PC-3 (cell line): ENCODE results near the gene SHOC1. TPM values are rescaled to one million over a fixed set of nuclear protein-coding genes. Genes with fewer than 3 reads are reported as not detected.
"Not testable (repeated sequence)": the region's sequence is repeated elsewhere in the genome, so short reads cannot be mapped to it uniquely, and the experiment has no call there.

Experiments used
- ATAC-seq: fragments of 200-7000 bp; cut with Tn5 transposase; 2 replicates; pipeline ENCODE4 v1.9.1; 2020; ENCODE audit warnings: mild to moderate bottlenecking, moderate library complexity
- BruUV-seq: library from RNA; stranded (reverse); fragments of 400-500 nt; replicated peaks from 2 replicates; lab custom pipeline; 2021; lab: Mats Ljungman, UMichigan
- CTCF ChIA-PET: fragments of 300-600 bp; sonication (Branson Sonifier 250); formaldehyde crosslinking; loops from one replicate; lab custom pipeline; 2022; ENCODE audit warnings: antibody characterized with exemption; lab: Charles Lee
- POLR2A ChIA-PET: fragments of 300-600 bp; sonication (Branson Sonifier 250); formaldehyde crosslinking; loops from one replicate; lab custom pipeline; 2022; ENCODE audit warnings: antibody characterized with exemption; ENCODE audit not compliant: unreplicated experiment; lab: Charles Lee
- DNase-seq: peaks from one replicate; pipeline ENCODE4 v3.0.0-alpha.2; 2015
- H2AFZ ChIP-seq: fragments of 300-600 bp; sonication (generic); 2 replicates; pipeline ENCODE4 v1.6.0; 2016; ENCODE audit warnings: antibody characterized with exemption, low read length
- H3F3A ChIP-seq: fragments of 300-600 bp; sonication (generic); one replicate; pipeline ENCODE4 v1.6.0; 2017; ENCODE audit warnings: antibody characterized with exemption, low read length, control low read depth, mild to moderate bottlenecking; ENCODE audit not compliant: unreplicated experiment
- H3K27ac ChIP-seq: fragments of 300-600 bp; sonication (generic); 2 replicates; pipeline ENCODE4 v1.5.1; 2016; ENCODE audit warnings: mild to moderate bottlenecking, low read length
- H3K27me3 ChIP-seq: fragments of 300-600 bp; sonication (generic); 2 replicates; pipeline ENCODE4 v1.6.1; 2016; ENCODE audit warnings: low read length, mixed read lengths
- H3K36me3 ChIP-seq: fragments of 300-600 bp; sonication (generic); 2 replicates; pipeline ENCODE4 v1.6.1; 2016; ENCODE audit warnings: low read depth, mixed run types, low read length, mixed read lengths
- H3K4me1 ChIP-seq: fragments of 300-600 bp; sonication (generic); 2 replicates; pipeline ENCODE4 v1.5.1; 2016; ENCODE audit warnings: low read length; ENCODE audit not compliant: insufficient read depth
- H3K4me2 ChIP-seq: fragments of 300-600 bp; sonication (generic); 2 replicates; pipeline ENCODE4 v1.6.0; 2016; ENCODE audit warnings: low read length
- H3K4me3 ChIP-seq: fragments of 300-600 bp; sonication (generic); 2 replicates; pipeline ENCODE4 v1.5.1; 2016; ENCODE audit warnings: mild to moderate bottlenecking, low read length, mixed read lengths
- H3K79me2 ChIP-seq: fragments of 300-600 bp; sonication (generic); 2 replicates; pipeline ENCODE4 v1.6.1; 2017; ENCODE audit warnings: low read length, mixed read lengths
- H3K9ac ChIP-seq: fragments of 300-600 bp; sonication (generic); 2 replicates; pipeline ENCODE4 v1.6.0; 2016; ENCODE audit warnings: mild to moderate bottlenecking, low read length
- H3K9me2 ChIP-seq: fragments of 300-600 bp; sonication (generic); replicated peaks from 2 replicates; pipeline ENCODE4 v1.6.1; 2016; ENCODE audit warnings: mixed run types, low read length, mixed read lengths
- H3K9me3 ChIP-seq: fragments of 300-600 bp; sonication (generic); 2 replicates; pipeline ENCODE4 v1.6.1; 2016; ENCODE audit warnings: low read length, mixed read lengths
- H4K20me1 ChIP-seq: fragments of 300-600 bp; sonication (generic); 2 replicates; pipeline ENCODE4 v1.6.1; 2016; ENCODE audit warnings: low read length, mixed read lengths
- EZH2 ChIP-seq: fragments of 300-600 bp; sonication (generic); IDR thresholded peaks from one replicate; pipeline ENCODE4 v1.6.1; 2017; ENCODE audit warnings: antibody characterized with exemption, mild to moderate bottlenecking, low read length; ENCODE audit not compliant: unreplicated experiment
- EZH2phosphoT487 ChIP-seq: fragments of 300-600 bp; sonication (generic); IDR thresholded peaks from 2 replicates; pipeline ENCODE4 v1.6.1; 2018; ENCODE audit warnings: mild to moderate bottlenecking, antibody characterized with exemption, low read length, borderline replicate concordance
- intact Hi-C: fragments of 100-400 bp; cut with micrococcal nuclease; formaldehyde crosslinking; loops from 2 replicates; pipeline ENCODE4 v1.9.0; 2023
- total RNA-seq: library from RNA; depleted of rRNA; stranded (reverse); fragments of >200 nt; gene quantifications from 2 replicates; pipeline ENCODE4 v1.2.3, GENCODE V29; 2014
- TF ChIP-seq, protein P1 (sequence below): fragments of 300-600 bp; sonication (generic); conservative IDR thresholded peaks from 2 replicates; pipeline ENCODE4 v1.5.1; 2017; ENCODE audit warnings: antibody characterized with exemption, low read depth, mild to moderate bottlenecking, low read length

SHOC1 gene
- total RNA-seq, 1 experiment from 2014 or later: 0.18 TPM

- POLR2A ChIA-PET: no interaction called here
- no peak overlapping the region for H3K9ac ChIP-seq
- H4K20me1 ChIP-seq: no peaks in the 10 kb centered on the region
- H3K79me2 ChIP-seq: no peaks in the 10 kb centered on the region
- H2AFZ ChIP-seq: no peak overlapping the region
- H3F3A ChIP-seq: no peaks in the 10 kb centered on the region
- no peak for ATAC-seq
- CTCF ChIA-PET: no interaction called here
- TF ChIP-seq, protein P1, sequence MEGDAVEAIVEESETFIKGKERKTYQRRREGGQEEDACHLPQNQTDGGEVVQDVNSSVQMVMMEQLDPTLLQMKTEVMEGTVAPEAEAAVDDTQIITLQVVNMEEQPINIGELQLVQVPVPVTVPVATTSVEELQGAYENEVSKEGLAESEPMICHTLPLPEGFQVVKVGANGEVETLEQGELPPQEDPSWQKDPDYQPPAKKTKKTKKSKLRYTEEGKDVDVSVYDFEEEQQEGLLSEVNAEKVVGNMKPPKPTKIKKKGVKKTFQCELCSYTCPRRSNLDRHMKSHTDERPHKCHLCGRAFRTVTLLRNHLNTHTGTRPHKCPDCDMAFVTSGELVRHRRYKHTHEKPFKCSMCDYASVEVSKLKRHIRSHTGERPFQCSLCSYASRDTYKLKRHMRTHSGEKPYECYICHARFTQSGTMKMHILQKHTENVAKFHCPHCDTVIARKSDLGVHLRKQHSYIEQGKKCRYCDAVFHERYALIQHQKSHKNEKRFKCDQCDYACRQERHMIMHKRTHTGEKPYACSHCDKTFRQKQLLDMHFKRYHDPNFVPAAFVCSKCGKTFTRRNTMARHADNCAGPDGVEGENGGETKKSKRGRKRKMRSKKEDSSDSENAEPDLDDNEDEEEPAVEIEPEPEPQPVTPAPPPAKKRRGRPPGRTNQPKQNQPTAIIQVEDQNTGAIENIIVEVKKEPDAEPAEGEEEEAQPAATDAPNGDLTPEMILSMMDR: no peak
- TF ChIP-seq EZH2phosphoT487 (no peak), EZH2 (no peak)
- H3K36me3 ChIP-seq: no peaks in the 10 kb centered on the region
- H3K27ac ChIP-seq: no peak overlapping the region
- H3K9me2 ChIP-seq: no peaks in the 10 kb centered on the region
- H3K9me3 ChIP-seq: no peaks in the 10 kb centered on the region
- intact Hi-C loops: no loop called here
- no TSS peak for BruUV-seq
- H3K27me3 ChIP-seq: no peaks in the 10 kb centered on the region
- DNase-seq: no peak
- H3K4me2 ChIP-seq: no peak overlapping the region
- H3K4me3 ChIP-seq: no peak overlapping the region
- no peaks in the 10 kb centered on the region; the same call in 1 of the 2 replicates for H3K4me1 ChIP-seq
Observed at GRCh38 chr9:111799506-111799905, 4.8 kb upstream of the SHOC1 start.

DNA sequence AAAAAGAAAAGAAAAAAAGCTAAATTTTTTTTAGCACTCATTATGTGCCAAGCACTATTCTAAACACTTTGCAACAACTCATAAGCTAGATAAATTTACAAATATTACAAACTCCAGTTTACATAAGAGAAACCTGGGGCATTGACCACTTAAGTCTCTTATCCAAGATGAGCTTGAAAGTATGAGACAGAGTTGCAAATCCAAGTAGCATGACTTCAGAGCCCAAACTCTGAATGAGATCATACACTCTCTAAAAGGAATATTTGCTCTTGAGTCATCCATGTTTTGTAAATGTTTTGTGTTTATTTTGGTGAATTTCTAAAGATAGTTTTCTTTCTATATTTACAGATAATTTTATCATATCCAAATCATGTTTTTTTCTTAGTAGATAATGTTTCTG, 4.0 kb upstream of the SHOC1 start:
- H3K79me2 ChIP-seq: no peaks in the 10 kb centered on the region
- CTCF ChIA-PET: no interaction called here

DNA sequence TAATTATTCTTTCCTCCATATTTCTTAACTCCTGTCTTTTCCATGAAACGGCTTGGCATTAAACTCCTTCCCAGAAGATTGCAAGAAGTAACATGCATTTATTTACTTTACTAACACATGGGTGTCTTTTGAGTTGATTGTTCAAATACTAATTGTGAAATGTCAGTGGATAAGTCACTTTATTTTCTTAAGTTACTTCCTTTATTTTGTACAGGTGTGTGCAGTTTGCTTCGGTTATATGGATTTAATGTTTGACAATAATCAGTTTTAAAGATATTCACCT, 761 bp upstream of the SHOC1 start:
- no TSS peak for BruUV-seq
- no peak overlapping the region for H3K27ac ChIP-seq
- no peak overlapping the region for H3K4me3 ChIP-seq
- no peaks in the 10 kb centered on the region for H4K20me1 ChIP-seq
- no peak overlapping the region for H3K4me2 ChIP-seq
- no peaks in the 10 kb centered on the region for H3F3A ChIP-seq
- H3K27me3 ChIP-seq: no peaks in the 10 kb centered on the region
- H2AFZ ChIP-seq: no peak overlapping the region
- POLR2A ChIA-PET: no interaction called here
- H3K9ac ChIP-seq: no peak overlapping the region
- CTCF ChIA-PET: no interaction called here
- intact Hi-C loops: no loop called here
- no peaks in the 10 kb centered on the region for H3K4me1 ChIP-seq
- H3K36me3 ChIP-seq: no peaks in the 10 kb centered on the region
- no peak for TF ChIP-seq EZH2
- TF ChIP-seq, protein P1: no peak
- H3K9me3 ChIP-seq: no peaks in the 10 kb centered on the region
- DNase-seq (no peak), ATAC-seq (no peak)
- H3K79me2 ChIP-seq: no peaks in the 10 kb centered on the region
- H3K9me2 ChIP-seq: no peaks in the 10 kb centered on the region

More for the DNA sequence above, 4.0 kb upstream of the SHOC1 start:
- peak; percentile 49; the same call in 1 of the 2 replicates for ATAC-seq
- no peak overlapping the region for H3K9ac ChIP-seq
- peak; percentile 42 for DNase-seq
- H3K27ac ChIP-seq: no peak overlapping the region
- no peaks in the 10 kb centered on the region for H3K9me2 ChIP-seq
- H3K27me3 ChIP-seq: no peaks in the 10 kb centered on the region
- no peaks in the 10 kb centered on the region for H3K9me3 ChIP-seq
- no TSS peak for BruUV-seq
- no peaks in the 10 kb centered on the region for H3F3A ChIP-seq
- no peak overlapping the region for H3K4me2 ChIP-seq
- intact Hi-C loops: no loop called here
- H2AFZ ChIP-seq: no peak overlapping the region
- POLR2A ChIA-PET: interaction anchor here (0.6 kb wide), 2 partner anchors 100 to 161 kb away, joined by 3 to 4 read pairs; no protein-coding TSS in a partner anchor
- TF ChIP-seq EZH2phosphoT487 (no peak), EZH2 (no peak)
- TF ChIP-seq, protein P1: no peak
- no peaks in the 10 kb centered on the region for H3K4me1 ChIP-seq
- no peaks in the 10 kb centered on the region for H3K36me3 ChIP-seq
- H3K4me3 ChIP-seq: no peak overlapping the region
- H4K20me1 ChIP-seq: no peaks in the 10 kb centered on the region

- ATAC-seq, H2AFZ ChIP-seq, DNase-seq, H3K27ac ChIP-seq, H3K9me2 ChIP-seq, H3K79me2 ChIP-seq, BruUV-seq, H4K20me1 ChIP-seq, H3K27me3 ChIP-seq, H3K36me3 ChIP-seq, H3K9me3 ChIP-seq, H3K9ac ChIP-seq, H3K4me3 ChIP-seq, POLR2A ChIA-PET, H3F3A ChIP-seq, intact Hi-C loops, CTCF ChIA-PET, H3K4me1 ChIP-seq, H3K4me2 ChIP-seq: not testable (repeated sequence)
Observed at GRCh38 chr9:111791821-111792220, 2.9 kb downstream of the SHOC1 start.
